OCI-LY7 (cell line): ENCODE data around the gene STX8. TPM values are rescaled to one million over a fixed set of nuclear protein-coding genes. Genes with fewer than 3 reads are reported as not detected.

ENCODE experiments used
- BruUV-seq: library from RNA; stranded (reverse); fragments of 400-500 nt; replicated peaks from 2 replicates; lab custom pipeline; 2021; lab: Mats Ljungman, UMichigan
- CTCF ChIA-PET: fragments of 300-600 bp; sonication (Branson Sonifier 250); formaldehyde crosslinking; loops from one replicate; lab custom pipeline; 2022; ENCODE audit warnings: antibody characterized with exemption; ENCODE audit not compliant: unreplicated experiment; lab: Charles Lee
- POLR2A ChIA-PET: fragments of 300-600 bp; sonication (Branson Sonifier 250); formaldehyde crosslinking; loops from one replicate; lab custom pipeline; 2022; ENCODE audit warnings: antibody characterized with exemption; lab: Charles Lee
- DNase-seq: peaks from one replicate; pipeline ENCODE4 v3.0.0-alpha.2; 2015; ENCODE audit warnings: low spot score
- H2AFZ ChIP-seq: fragments of 200-600 bp; sonication (generic), shearing (Covaris generic); 2 replicates; pipeline ENCODE4 v1.6.1; 2014; ENCODE audit warnings: mild to moderate bottlenecking, antibody characterized with exemption, low read length, moderate library complexity
- H3K27ac ChIP-seq: fragments of 200-600 bp; sonication (generic); 2 replicates; pipeline ENCODE4 v1.5.1; 2014; ENCODE audit warnings: mixed run types, low read depth, mild to moderate bottlenecking, moderate library complexity, low read length, inconsistent platforms; ENCODE audit not compliant: poor library complexity, severe bottlenecking
- H3K36me3 ChIP-seq: fragments of 200-600 bp; sonication (generic); 2 replicates; pipeline ENCODE4 v1.6.1; 2014; ENCODE audit warnings: mild to moderate bottlenecking, antibody characterized with exemption, low read length, moderate library complexity, mixed read lengths; ENCODE audit not compliant: insufficient read depth
- H3K4me1 ChIP-seq: fragments of 200-600 bp; sonication (generic); 2 replicates; pipeline ENCODE4 v1.5.1; 2014; ENCODE audit warnings: mild to moderate bottlenecking, low read length; ENCODE audit not compliant: insufficient read depth, poor library complexity, severe bottlenecking
- H3K4me2 ChIP-seq: fragments of 200-600 bp; sonication (generic); 2 replicates; pipeline ENCODE4 v1.6.1; 2014; ENCODE audit warnings: mild to moderate bottlenecking, low read length
- H3K4me3 ChIP-seq: fragments of 200-600 bp; sonication (generic); 2 replicates; pipeline ENCODE4 v1.5.1; 2014; ENCODE audit warnings: mild to moderate bottlenecking, low read depth, low read length; ENCODE audit not compliant: poor library complexity, severe bottlenecking
- H3K79me2 ChIP-seq: fragments of 200-600 bp; sonication (generic); 2 replicates; pipeline ENCODE4 v1.6.1; 2016; ENCODE audit warnings: low read depth, mild to moderate bottlenecking, low read length, moderate library complexity, mixed read lengths; ENCODE audit not compliant: insufficient read depth
- H3K9me2 ChIP-seq: fragments of 200-600 bp; sonication (generic); 2 replicates; pipeline ENCODE4 v1.6.1; 2016; ENCODE audit warnings: mild to moderate bottlenecking, low read length, mixed read lengths; ENCODE audit not compliant: insufficient read depth
- H3K9me3 ChIP-seq: fragments of 200-600 bp; sonication (generic); 2 replicates; pipeline ENCODE4 v1.6.1; 2014; ENCODE audit warnings: mild to moderate bottlenecking, mixed run types, low read length, mixed read lengths
- H4K20me1 ChIP-seq: fragments of 200-600 bp; sonication (generic); 2 replicates; pipeline ENCODE4 v1.6.1; 2014; ENCODE audit warnings: mild to moderate bottlenecking, antibody characterized with exemption, low read length, moderate library complexity, mixed read lengths; ENCODE audit not compliant: insufficient read depth
- CTCF ChIP-seq: fragments of 200-600 bp; sonication (generic); conservative IDR thresholded peaks from 2 replicates; pipeline ENCODE4 v1.5.1; 2014; ENCODE audit warnings: mild to moderate bottlenecking, antibody characterized with exemption, low read length, moderate library complexity, mixed read lengths
- EZH2phosphoT487 ChIP-seq: fragments of 200-600 bp; sonication (generic); IDR thresholded peaks from 2 replicates; pipeline ENCODE4 v1.6.1; 2018; ENCODE audit warnings: low read depth, borderline replicate concordance, mild to moderate bottlenecking, mixed run types, antibody characterized with exemption, low read length, moderate library complexity, mixed read lengths
- intact Hi-C: fragments of 100-400 bp; cut with micrococcal nuclease; formaldehyde crosslinking; loops from one replicate; pipeline ENCODE4 v1.10.0; 2022; ENCODE audit not compliant: unreplicated experiment
- total RNA-seq, 2 experiments: library from RNA; depleted of rRNA in 1 of 2; stranded (reverse); fragments of >200 nt in 1 of 2; shearing (Covaris generic) in 1 of 2; gene quantifications; 2 replicates each; pipeline ENCODE4 v1.2.3, GENCODE V29; 2014 to 2022

The STX8 gene
- total RNA-seq, 2 experiments from 2014 or later, result 56.7 to 69.0 TPM

DNA sequence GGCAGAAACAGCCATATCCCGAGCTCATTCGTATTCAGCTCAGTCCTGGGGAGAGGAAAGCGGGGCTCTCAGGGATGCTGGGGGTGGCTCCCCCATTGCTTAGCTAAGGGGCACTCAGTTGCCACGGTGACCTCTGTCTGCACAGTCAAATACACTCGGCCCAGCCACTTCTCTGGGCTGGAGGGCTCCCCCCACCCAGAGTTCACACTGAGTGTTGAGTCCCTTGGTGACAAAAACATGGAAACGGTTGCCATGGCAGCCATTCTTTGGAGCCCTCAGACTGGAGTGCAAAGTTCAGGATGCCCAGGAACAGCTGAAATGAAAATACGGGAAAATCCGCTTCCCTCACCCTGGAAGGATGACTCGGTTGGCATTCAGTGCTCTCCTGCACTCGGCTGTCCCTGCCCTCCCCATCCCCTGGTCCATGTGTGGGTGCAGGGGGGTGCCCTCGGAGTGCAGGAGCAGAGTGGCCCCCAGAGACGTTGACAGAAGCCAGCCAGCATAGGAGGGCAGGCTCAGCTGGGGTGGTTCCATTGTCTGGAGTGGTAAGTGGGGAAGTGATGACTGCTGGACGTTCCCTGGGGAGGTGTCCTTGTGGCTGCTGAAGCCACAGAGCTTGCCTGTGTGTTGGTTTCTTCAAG, 337.8 kb downstream of the STX8 start:
- no peaks in the 10 kb centered on the region for H3K9me3 ChIP-seq
- POLR2A ChIA-PET, result no interaction called here
- no peak overlapping the region for H3K27ac ChIP-seq
- H3K36me3 ChIP-seq, result no peaks in the 10 kb centered on the region
- H3K4me3 ChIP-seq, result no peak overlapping the region
- TF ChIP-seq EZH2phosphoT487, result no peak
- H4K20me1 ChIP-seq, result no peaks in the 10 kb centered on the region
- no peak overlapping the region for H3K4me2 ChIP-seq
- BruUV-seq, result no TSS peak
- DNase-seq, result no peak
- CTCF ChIA-PET, result no interaction called here
- no peaks in the 10 kb centered on the region for H3K79me2 ChIP-seq
- no peak overlapping the region for H2AFZ ChIP-seq
- H3K4me1 ChIP-seq, result no peaks in the 10 kb centered on the region
- H3K9me2 ChIP-seq, result no peaks in the 10 kb centered on the region
- intact Hi-C loops, result no loop called here

- no peak overlapping the region for H3K4me3 ChIP-seq
- H3K9me2 ChIP-seq, result no peaks in the 10 kb centered on the region
- ChIA-PET POLR2A (no interaction called here), CTCF (interaction anchor here (0.5 kb wide), 1 partner anchor 119 kb away, joined by 3 read pairs; no protein-coding TSS in a partner anchor)
- DNase-seq, result no peak
- H3K36me3 ChIP-seq, result no peaks in the 10 kb centered on the region
- no peaks in the 10 kb centered on the region for H4K20me1 ChIP-seq
- H3K79me2 ChIP-seq, result no peaks in the 10 kb centered on the region
- no peak for TF ChIP-seq EZH2phosphoT487
- no peak for TF ChIP-seq CTCF
- H3K27ac ChIP-seq, result no peak overlapping the region
- H2AFZ ChIP-seq, result no peak overlapping the region
- intact Hi-C loops, result no loop called here
- H3K4me2 ChIP-seq, result no peak overlapping the region
- no TSS peak for BruUV-seq
- H3K9me3 ChIP-seq, result no peaks in the 10 kb centered on the region
- H3K4me1 ChIP-seq, result no peaks in the 10 kb centered on the region
Observed at GRCh38 chr17:9237053-9237410, 338.6 kb downstream of the STX8 start.

DNA sequence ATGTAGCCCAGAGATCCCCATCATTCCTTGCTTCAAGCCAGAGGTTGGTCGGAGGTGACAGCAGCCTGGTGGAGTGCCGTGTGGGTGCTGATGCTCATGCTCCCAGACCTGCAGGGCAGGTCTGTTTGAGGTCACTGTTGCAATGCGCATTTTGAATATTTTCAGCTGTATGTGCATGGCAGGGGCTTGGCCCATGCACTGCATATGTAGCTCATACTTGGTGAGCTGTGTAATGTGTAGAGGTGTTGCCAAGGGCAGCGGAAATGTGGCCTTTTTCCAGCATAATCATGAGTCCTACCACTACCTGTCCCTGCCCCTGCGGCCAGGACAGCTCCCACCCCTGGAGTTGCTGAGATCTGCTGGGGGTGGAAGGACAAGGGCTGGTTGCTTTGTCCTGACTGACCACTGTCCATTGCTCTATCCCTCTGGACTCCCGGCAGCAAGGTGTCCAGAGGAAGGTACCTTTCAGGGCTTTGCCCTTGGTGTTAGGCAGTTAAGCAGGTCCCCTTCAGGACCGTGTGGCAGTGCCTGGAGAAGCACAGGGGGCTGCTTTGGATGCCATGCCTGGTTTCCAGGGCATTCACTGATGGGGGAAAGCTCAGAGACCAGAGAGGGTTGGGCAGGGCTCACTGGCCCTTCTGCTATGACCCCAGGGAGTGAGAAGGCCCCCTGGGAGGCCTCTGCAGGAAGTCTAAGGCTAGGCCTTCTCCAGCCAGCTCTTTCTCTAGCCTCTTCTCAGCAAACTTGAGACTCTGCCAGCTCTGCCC, 339.2 kb downstream of the STX8 start:
- TF ChIP-seq CTCF (no peak), EZH2phosphoT487 (no peak)
- H3K9me3 ChIP-seq, result no peaks in the 10 kb centered on the region
- H4K20me1 ChIP-seq, result no peaks in the 10 kb centered on the region
- H3K79me2 ChIP-seq, result no peaks in the 10 kb centered on the region
- CTCF ChIA-PET, result no interaction called here
- H3K9me2 ChIP-seq, result no peaks in the 10 kb centered on the region
- POLR2A ChIA-PET, result interaction anchor here (0.5 kb wide), 1 partner anchor 252 kb away, joined by 4 read pairs; no protein-coding TSS in a partner anchor
- no TSS peak for BruUV-seq
- no peaks in the 10 kb centered on the region for H3K4me1 ChIP-seq
- no peak overlapping the region for H3K4me3 ChIP-seq
- H3K36me3 ChIP-seq, result no peaks in the 10 kb centered on the region
- H2AFZ ChIP-seq, result no peak overlapping the region
- no peak for DNase-seq
- H3K27ac ChIP-seq, result no peak overlapping the region
- no peak overlapping the region for H3K4me2 ChIP-seq
- intact Hi-C loops, result no loop called here
